Suprapubic skin (tissue), 4 donors: ENCODE data around the gene IFNL1. TPM values are rescaled to one million over a fixed set of nuclear protein-coding genes. Genes with fewer than 3 reads are reported as not detected.
A peak's percentile ranks its signal among the peaks of the same experiment; 100 is the strongest.
"Not testable (repeated sequence)": the region's sequence is repeated elsewhere in the genome, so short reads cannot be mapped to it uniquely, and the experiment has no call there.

Experiments
- DNase-seq, 2 donors: peaks; one replicate each; pipeline ENCODE4 v3.0.0-alpha.2; 2019; ENCODE audit warnings: low spot score in 2 of 2
- H3K27ac ChIP-seq: fragments of 200-600 bp; sonication (generic); one replicate; pipeline ENCODE4 v1.5.1; 2019
- H3K27me3 ChIP-seq: fragments of 200-600 bp; sonication (generic); one replicate; pipeline ENCODE4 v1.5.1; 2019
- H3K36me3 ChIP-seq: fragments of 200-600 bp; sonication (generic); one replicate; pipeline ENCODE4 v1.5.1; 2019
- H3K4me1 ChIP-seq: fragments of 200-600 bp; sonication (generic); one replicate; pipeline ENCODE4 v1.5.1; 2019
- H3K4me3 ChIP-seq: fragments of 200-600 bp; sonication (generic); one replicate; pipeline ENCODE4 v1.5.1; 2019; ENCODE audit warnings: mild to moderate bottlenecking
- H3K9me3 ChIP-seq: fragments of 200-600 bp; sonication (generic); one replicate; pipeline ENCODE4 v1.5.1; 2019
- CTCF ChIP-seq, 2 donors: fragments of 200-600 bp in 1 of 2; fragments of 450-650 bp in 1 of 2; sonication (generic) in 1 of 2; IDR thresholded peaks; one replicate each; pipeline ENCODE4 v1.5.1; 2016 to 2019; ENCODE audit warnings: antibody characterized with exemption in 2 of 2, mild to moderate bottlenecking in 1 of 2, moderate library complexity in 1 of 2
- EP300 ChIP-seq: sonication (generic); formaldehyde crosslinking; IDR thresholded peaks from one replicate; pipeline ENCODE4 v1.6.1; 2017; ENCODE audit warnings: antibody characterized with exemption
- POLR2A ChIP-seq, 2 donors: fragments of 450-650 bp; IDR thresholded peaks; one replicate each; pipeline ENCODE4 v1.6.1; 2017; ENCODE audit warnings: antibody characterized with exemption in 2 of 2, mild to moderate bottlenecking in 2 of 2, moderate library complexity in 2 of 2
- POLR2AphosphoS5 ChIP-seq, 3 donors: sonication (generic); formaldehyde crosslinking; IDR thresholded peaks; one replicate each; pipeline ENCODE4 v1.6.1; 2017; ENCODE audit warnings: antibody characterized with exemption in 3 of 3
- WGBS: methylation state at CpG from one replicate; pipeline ENCODE4 v1.1.5; 2018; 5-methylcytosine and 5-hydroxymethylcytosine counted together
- total RNA-seq, 4 donors: library from RNA; depleted of rRNA; stranded (reverse); fragments of >200 nt; gene quantifications; one replicate each; pipeline ENCODE4 v1.1.0, GENCODE V29; 2016

The IFNL1 gene
- total RNA-seq, 4 donors from 2014 or later: not detected

GRCh38 chr19:39261704-39262103 lies 34.5 kb upstream of the IFNL1 start:
- Histone ChIP-seq H3K36me3 (no peaks in the 10 kb centered on the region), H3K9me3 (no peaks in the 10 kb centered on the region), H3K27ac (no peak overlapping the region), H3K4me3 (no peak overlapping the region), H3K27me3 (peaks cover 69% of the 10 kb centered on the region), H3K4me1 (peaks cover 13% of the 10 kb centered on the region)
- no peak for DNase-seq
- WGBS: 91% methylated on average over 3 of the region's 3 CpGs
- TF ChIP-seq POLR2AphosphoS5 (IDR thresholded peaks at IDR 0.05) (no peak), CTCF (IDR thresholded peaks at IDR 0.05) (no peak), EP300 (no peak), POLR2A (IDR thresholded peaks at IDR 0.05) (no peak)

- 53% methylated on average over 4 of the region's 4 CpGs for WGBS
Observed at GRCh38 chr19:39262496-39262895, 33.7 kb upstream of the IFNL1 start.

GRCh38 chr19:39263912-39264305 lies 32.3 kb upstream of the IFNL1 start:
- TF ChIP-seq POLR2A (IDR thresholded peaks at IDR 0.05) (no peak), CTCF (IDR thresholded peaks at IDR 0.05) (no peak), POLR2AphosphoS5 (IDR thresholded peaks at IDR 0.05) (no peak), EP300 (no peak)
- H3K4me1 ChIP-seq: peaks cover 13% of the 10 kb centered on the region
- WGBS: 23% methylated on average over 2 of the region's 17 CpGs
- no peak overlapping the region for H3K4me3 ChIP-seq
- H3K36me3 ChIP-seq: no peaks in the 10 kb centered on the region
- H3K27ac ChIP-seq: no peak overlapping the region
- H3K9me3 ChIP-seq: no peaks in the 10 kb centered on the region
- DNase-seq: no peak
- H3K27me3 ChIP-seq: peaks cover 71% of the 10 kb centered on the region

More at GRCh38 chr19:39262496-39262895, 33.7 kb upstream of the IFNL1 start:
- DNase-seq: peak in 1 of 2 donors; percentile 6
- Histone ChIP-seq H3K9me3 (no peaks in the 10 kb centered on the region), H3K27ac (no peak overlapping the region), H3K4me3 (no peak overlapping the region), H3K27me3 (peaks cover 70% of the 10 kb centered on the region), H3K4me1 (peaks cover 13% of the 10 kb centered on the region), H3K36me3 (no peaks in the 10 kb centered on the region)
- TF ChIP-seq EP300 (no peak), CTCF (IDR thresholded peaks at IDR 0.05) (no peak), POLR2AphosphoS5 (IDR thresholded peaks at IDR 0.05) (no peak), POLR2A (IDR thresholded peaks at IDR 0.05) (no peak)

- H3K4me3 ChIP-seq: no peak overlapping the region
- no peaks in the 10 kb centered on the region for H3K9me3 ChIP-seq
- no peak overlapping the region for H3K27ac ChIP-seq
- peaks cover 13% of the 10 kb centered on the region for H3K4me1 ChIP-seq
- 20% methylated on average over 5 of the region's 102 CpGs for WGBS
- TF ChIP-seq POLR2A (IDR thresholded peaks at IDR 0.05) (no peak), POLR2AphosphoS5 (IDR thresholded peaks at IDR 0.05) (no peak), EP300 (no peak), CTCF (IDR thresholded peaks at IDR 0.05) (no peak)
- no peaks in the 10 kb centered on the region for H3K36me3 ChIP-seq
- peaks cover 78% of the 10 kb centered on the region for H3K27me3 ChIP-seq
- DNase-seq: peak in 1 of 2 donors; percentile 53
Observed at GRCh38 chr19:39264306-39265290, 31.6 kb upstream of the IFNL1 start.

GRCh38 chr19:39265321-39265916 lies 30.8 kb upstream of the IFNL1 start:
- Histone ChIP-seq H3K9me3 (no peaks in the 10 kb centered on the region), H3K4me3 (no peak overlapping the region), H3K36me3 (no peaks in the 10 kb centered on the region), H3K4me1 (peaks cover 13% of the 10 kb centered on the region), H3K27me3 (peaks cover 72% of the 10 kb centered on the region), H3K27ac (no peak overlapping the region)
- WGBS: 71% methylated on average over 16 of the region's 39 CpGs
- peak in 1 of 2 donors; percentile 50 for DNase-seq
- TF ChIP-seq EP300 (no peak), CTCF (IDR thresholded peaks at IDR 0.05) (no peak), POLR2A (IDR thresholded peaks at IDR 0.05) (no peak)

GRCh38 chr19:39268085-39268484 lies 28.1 kb upstream of the IFNL1 start, which contains the start of gene IFNL2:
Gene IFNL2, plus strand, starts transcription at chr19:39268396. Its CDS starts 173 bp downstream, at chr19:39268569.
- H3K27ac ChIP-seq, H3K36me3 ChIP-seq, DNase-seq, H3K9me3 ChIP-seq, H3K4me3 ChIP-seq: not testable (repeated sequence)
- peaks cover 52% of the 10 kb centered on the region for H3K27me3 ChIP-seq
- H3K4me1 ChIP-seq: peaks cover 13% of the 10 kb centered on the region
- WGBS: no CpG with 5 or more reads among the region's 1 CpG

- H3K27ac ChIP-seq, H3K4me3 ChIP-seq, H3K9me3 ChIP-seq, H3K36me3 ChIP-seq: not testable (repeated sequence)
- peak; percentile 26 to 32 for DNase-seq
- whole genome bisulfite sequencing: 75% methylated on average over 4 of the region's 10 CpGs
- Histone ChIP-seq H3K27me3 (peaks cover 46% of the 10 kb centered on the region), H3K4me1 (peaks cover 13% of the 10 kb centered on the region)
Observed at GRCh38 chr19:39268531-39269223, 27.5 kb upstream of the IFNL1 start.
